T-helper 1 cell (primary cell): ENCODE results near the gene KRTAP5-6.
"Not testable (repeated sequence)": the region's sequence is repeated elsewhere in the genome, so short reads cannot be mapped to it uniquely, and the experiment has no call there.

Source experiments
- DNase-seq, 5 donors: peaks; one replicate each; pipeline ENCODE4 v3.0.0-alpha.2; 2012 to 2020

The KRTAP5-6 gene

GRCh38 chr11:1683904-1684572 is 13.0 kb upstream of the KRTAP5-6 start:
- DNase-seq, result not testable (repeated sequence)

GRCh38 chr11:1684886-1685874 is 11.8 kb upstream of the KRTAP5-6 start:
- DNase-seq, result not testable (repeated sequence)

GRCh38 chr11:1686220-1686619 is 10.8 kb upstream of the KRTAP5-6 start:
- DNase-seq, result not testable (repeated sequence)

- not testable (repeated sequence) for DNase-seq
Measured at GRCh38 chr11:1688336-1688947, 8.6 kb upstream of the KRTAP5-6 start.

GRCh38 chr11:1689250-1690166 is 7.5 kb upstream of the KRTAP5-6 start:
- not testable (repeated sequence) for DNase-seq

- no peak for DNase-seq
Measured at GRCh38 chr11:1690167-1691025, 6.6 kb upstream of the KRTAP5-6 start.

- no peak for DNase-seq
Measured at GRCh38 chr11:1691026-1691877, 5.7 kb upstream of the KRTAP5-6 start.

GRCh38 chr11:1691878-1692707 is 4.9 kb upstream of the KRTAP5-6 start:
- DNase-seq, result no peak

- no peak for DNase-seq
Measured at GRCh38 chr11:1692708-1693326, 4.2 kb upstream of the KRTAP5-6 start.

GRCh38 chr11:1693327-1694063 is 3.5 kb upstream of the KRTAP5-6 start:
- DNase-seq, result peak; percentile 40 to 65 (median 56)

- peak; percentile 50 to 71 (median 70) for DNase-seq
Measured at GRCh38 chr11:1694064-1694845, 2.7 kb upstream of the KRTAP5-6 start.

- DNase-seq, result no peak
Measured at GRCh38 chr11:1694846-1695547, 2.0 kb upstream of the KRTAP5-6 start.

- DNase-seq, result no peak
Measured at GRCh38 chr11:1695548-1696108, 1.4 kb upstream of the KRTAP5-6 start.

GRCh38 chr11:1699771-1700170 is 2.8 kb downstream of the KRTAP5-6 start:
- no peak for DNase-seq

GRCh38 chr11:1701091-1701807 is 4.3 kb downstream of the KRTAP5-6 start:
- DNase-seq, result no peak
